Esophagus squamous epithelium (tissue), 5 donors: ENCODE measurements around the gene SEPTIN5. TPM values are rescaled to one million over a fixed set of nuclear protein-coding genes. Genes with fewer than 3 reads are reported as not detected.

Source experiments
- DNase-seq: peaks from one replicate; lab custom pipeline; 2025; lab: John Stamatoyannopoulos, UW
- H3K27ac ChIP-seq, 4 donors: fragments of 200-600 bp; sonication (generic); one replicate each; pipeline ENCODE4 v1.5.1; 2016 to 2019; ENCODE audit warnings: mild to moderate bottlenecking in 1 of 4
- H3K27me3 ChIP-seq, 4 donors: fragments of 200-600 bp; sonication (generic); 1 replicate in 3 of 4; 2 replicates in 1 of 4; pipeline versions ENCODE4 v1.5.1 to v1.6.0; 2017 to 2021; ENCODE audit warnings: antibody characterized with exemption in 1 of 4
- H3K36me3 ChIP-seq, 3 donors: fragments of 200-600 bp; sonication (generic); one replicate each; pipeline ENCODE4 v1.5.1; 2016 to 2019
- H3K4me1 ChIP-seq, 3 donors: fragments of 200-600 bp; sonication (generic); one replicate each; pipeline ENCODE4 v1.5.1; 2017 to 2019
- H3K4me3 ChIP-seq, 4 donors: fragments of 200-600 bp; sonication (generic); 1 replicate in 3 of 4; 2 replicates in 1 of 4; pipeline ENCODE4 v1.5.1; 2016 to 2019; ENCODE audit warnings: mild to moderate bottlenecking in 2 of 4, moderate library complexity in 1 of 4
- H3K9me3 ChIP-seq, 3 donors: fragments of 200-600 bp; sonication (generic); one replicate each; pipeline ENCODE4 v1.5.1; 2016 to 2019
- CTCF ChIP-seq, 6 experiments: fragments of 450-650 bp in 4 of 6; fragments of 200-600 bp in 2 of 6; sonication (generic) in 2 of 6; IDR thresholded peaks; one replicate each; pipeline ENCODE4 v1.5.1; 2016 to 2019; ENCODE audit warnings: antibody characterized with exemption in 6 of 6, mild to moderate bottlenecking in 4 of 6, moderate library complexity in 4 of 6
- POLR2A ChIP-seq, 4 donors: fragments of 450-650 bp; IDR thresholded peaks; one replicate each; pipeline ENCODE4 v1.6.1; 2017; ENCODE audit warnings: antibody characterized with exemption in 4 of 4, mild to moderate bottlenecking in 4 of 4, moderate library complexity in 3 of 4
- WGBS, 2 donors: methylation state at CpG; one replicate each; pipeline ENCODE4 v1.1.5; 2018; 5-methylcytosine and 5-hydroxymethylcytosine counted together
- intact Hi-C: fragments of 100-400 bp; cut with DNase I; formaldehyde crosslinking; loops from one replicate; pipeline ENCODE4 v1.15.0; 2022
- total RNA-seq, 4 donors: library from RNA; depleted of rRNA; stranded (reverse); fragments of >200 nt; gene quantifications; one replicate each; pipeline ENCODE4 v1.1.0, GENCODE V29; 2016
- donor health status: DM: yes; HTN: yes; CAD: no.

The SEPTIN5 gene
- total RNA-seq = 10 to 100 TPM; 19.8 to 69.7 (median 36.3) TPM

- Histone ChIP-seq H3K36me3 (peaks cover 0 to 4% (median 0%) of the 10 kb centered on the region in 3 donors), H3K4me3 (peak within 1 kb of the TSS; percentile 48 to 77 (median 66)), H3K4me1 (peaks cover 25 to 67% (median 38%) of the 10 kb centered on the region in 3 donors), H3K9me3 (no peaks in the 10 kb centered on the region), H3K27ac (peak within 1 kb of the TSS; percentile 39 to 74 (median 58)), H3K27me3 (peaks cover 0 to 57% (median 0%) of the 10 kb centered on the region in 4 donors)
- 0 to 2% methylated on average over 1 to 13 of the region's 106 CpGs for WGBS, 2 donors
- no peak for TF ChIP-seq POLR2A (IDR thresholded peaks at IDR 0.05)
- TF ChIP-seq CTCF (IDR thresholded peaks at IDR 0.05) = no peak
- no peak for DNase-seq
- intact Hi-C loops = loop anchor here (5.0 kb wide), 1 partner anchor 37 kb away; no protein-coding TSS in a partner anchor
Measured at GRCh38 chr22:19714312-19715187, at the start of gene SEPTIN5. Gene SEPTIN5, plus strand, starts transcription at chr22:19714503. Its CDS starts 86 bp downstream, at chr22:19714589.

- H3K9me3 ChIP-seq = no peaks in the 10 kb centered on the region
- H3K27ac ChIP-seq = no peak overlapping the region
- H3K36me3 ChIP-seq = no peaks in the 10 kb centered on the region
- peaks cover 0 to 8% (median 0%) of the 10 kb centered on the region in 4 donors for H3K27me3 ChIP-seq
- peaks cover 6 to 31% (median 7%) of the 10 kb centered on the region in 3 donors for H3K4me1 ChIP-seq
- H3K4me3 ChIP-seq = no peak overlapping the region
- no peak for DNase-seq
- WGBS, 2 donors = 78 to 95% methylated on average over 14 to 16 of the region's 19 CpGs
- intact Hi-C loops = no loop called here
- TF ChIP-seq POLR2A (IDR thresholded peaks at IDR 0.05) = no peak
- no peak for TF ChIP-seq CTCF (IDR thresholded peaks at IDR 0.05)
Measured at GRCh38 chr22:19664951-19665783, 49.1 kb upstream of the SEPTIN5 start.

- no peak for DNase-seq
- no peaks in the 10 kb centered on the region for H3K9me3 ChIP-seq
- no peak for TF ChIP-seq CTCF (IDR thresholded peaks at IDR 0.05)
- intact Hi-C loops = no loop called here
- peaks cover 0 to 8% (median 0%) of the 10 kb centered on the region in 4 donors for H3K27me3 ChIP-seq
- no peak overlapping the region for H3K4me3 ChIP-seq
- H3K4me1 ChIP-seq = peaks cover 6 to 31% (median 7%) of the 10 kb centered on the region in 3 donors
- 84 to 95% methylated on average over 6 to 7 of the region's 26 CpGs for WGBS, 2 donors
- H3K36me3 ChIP-seq = no peaks in the 10 kb centered on the region
- H3K27ac ChIP-seq = no peak overlapping the region
Measured at GRCh38 chr22:19665784-19666672, 48.3 kb upstream of the SEPTIN5 start.

GRCh38 chr22:19666673-19667593 is 47.4 kb upstream of the SEPTIN5 start:
- Histone ChIP-seq H3K27me3 (peaks cover 0 to 8% (median 0%) of the 10 kb centered on the region in 4 donors), H3K27ac (no peak overlapping the region), H3K36me3 (no peaks in the 10 kb centered on the region), H3K4me1 (peaks cover 6 to 31% (median 7%) of the 10 kb centered on the region in 3 donors), H3K4me3 (no peak overlapping the region), H3K9me3 (no peaks in the 10 kb centered on the region)
- 61 to 64% methylated on average over 13 to 18 of the region's 21 CpGs for WGBS, 2 donors
- TF ChIP-seq CTCF (IDR thresholded peaks at IDR 0.05) (no peak), POLR2A (IDR thresholded peaks at IDR 0.05) (no peak)
- no peak for DNase-seq
- intact Hi-C loops = no loop called here
